ENCODE data around the gene COX8C.

COX8C gene

GRCh38 chr14:93396456-93396855, 49.5 kb downstream of the COX8C start:
- Histone ChIP-seq H3K4me1 (ENCODE audit: control insufficient read depth, insufficient read depth, low read length) (no peaks in the 10 kb centered on the region), H3K4me3 (ENCODE audit: low read depth, low read length) (no peak overlapping the region), H3K27ac (ENCODE audit: extremely low read depth, low read depth, low read length) (no peak overlapping the region), H3K36me3 (ENCODE audit: control insufficient read depth in 2 of 2, insufficient read depth in 1 of 2, low read length in 2 of 2) (no peaks in the 10 kb centered on the region), H3K9me3 (ENCODE audit: control insufficient read depth, insufficient read depth, low read depth, low read length) (no peaks in the 10 kb centered on the region)
- POLR2A ChIA-PET = no interaction called here
- CTCF ChIA-PET = interaction anchor here (0.8 kb wide), 1 partner anchor 10 kb away, joined by 4 read pairs; no protein-coding TSS in a partner anchor
- no peak for TF ChIP-seq ZNF513 (tag by site-specific recombination; IDR thresholded peaks at IDR 0.05)
- no peak for TF ChIP-seq ZNF202 (tag by site-specific recombination; IDR thresholded peaks at IDR 0.05; ENCODE audit: borderline replicate concordance)
- no peak for TF ChIP-seq ZNF677 (tag by site-specific recombination; IDR thresholded peaks at IDR 0.05)
- TF ChIP-seq ZNF544 (tag by site-specific recombination; IDR thresholded peaks at IDR 0.05) = no peak
- TF ChIP-seq SALL2 (tag by site-specific recombination; IDR thresholded peaks at IDR 0.05; ENCODE audit: borderline replicate concordance) = no peak
- no peak for TF ChIP-seq ZNF148 (tag by site-specific recombination; IDR thresholded peaks at IDR 0.05; ENCODE audit: borderline replicate concordance)

All from HEK293 (cell line).